GM12872 (cell line): ENCODE results near the gene TMEM266.

ENCODE experiments used
- CTCF ChIP-seq: IDR thresholded peaks from 3 replicates; pipeline ENCODE4 v1.5.1; 2011; ENCODE audit warnings: low read depth, mild to moderate bottlenecking, low read length, moderate library complexity; ENCODE audit not compliant: insufficient read depth

The TMEM266 gene

GRCh38 chr15:76100361-76100760, 40.6 kb downstream of the TMEM266 start:
- TF ChIP-seq CTCF = no peak

DNA sequence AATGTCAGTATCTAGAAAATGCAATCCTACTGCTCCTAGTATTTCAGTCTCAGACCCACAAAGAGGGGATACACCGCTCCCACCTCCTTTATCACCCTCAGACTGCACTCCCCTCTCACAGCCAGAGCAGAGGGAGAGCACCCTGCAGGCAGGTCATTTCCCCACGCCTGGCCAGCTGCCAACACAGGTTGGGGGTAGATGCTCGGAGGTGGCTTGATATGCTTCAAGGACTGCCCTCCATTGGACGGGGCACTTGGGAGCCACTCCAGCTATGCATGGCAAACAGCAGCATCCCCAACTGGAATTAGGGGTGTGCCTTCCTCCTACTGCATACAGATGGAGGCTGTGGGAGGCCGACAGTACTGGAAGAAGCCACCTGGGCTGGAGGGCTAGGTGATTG, 41.9 kb downstream of the TMEM266 start:
- TF ChIP-seq CTCF = no peak

DNA sequence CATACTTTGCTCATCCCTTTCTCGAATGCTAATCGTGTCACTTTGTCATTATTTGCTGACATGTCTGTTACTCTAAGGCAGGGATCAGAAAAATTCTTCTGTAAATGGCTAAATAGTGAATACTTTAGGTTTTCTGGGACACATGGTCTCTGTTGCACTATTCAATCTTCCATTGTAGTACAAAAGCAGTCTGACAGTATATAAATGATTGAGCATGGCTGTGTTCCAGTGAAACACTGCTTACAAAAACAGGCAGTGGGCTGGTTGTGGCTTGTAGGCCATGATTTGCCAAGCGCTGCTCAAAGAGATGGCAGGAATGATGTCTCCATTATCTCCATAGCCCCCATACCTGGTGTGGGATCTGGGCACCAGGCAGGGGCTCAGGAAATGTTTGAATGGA, 45.6 kb downstream of the TMEM266 start:
- no peak for TF ChIP-seq CTCF

DNA sequence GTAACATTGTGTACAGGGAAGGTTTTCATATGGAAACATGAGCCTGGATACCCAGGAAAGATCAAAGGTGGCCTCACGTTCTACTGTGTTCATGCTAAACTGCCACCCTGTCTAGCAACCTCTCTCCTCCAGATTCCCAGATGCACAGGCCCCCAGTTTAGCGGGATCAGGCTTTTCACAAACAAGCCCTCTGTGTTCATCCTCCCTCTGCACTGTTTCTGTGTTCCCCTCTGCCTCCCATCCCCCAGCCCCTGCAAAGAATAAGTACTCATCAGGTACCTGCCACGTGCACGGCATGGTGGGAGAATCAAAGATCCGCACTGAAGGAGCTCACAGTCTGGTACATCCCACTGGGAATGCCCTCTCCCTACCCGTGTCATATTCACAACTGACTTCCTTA, 46.1 kb downstream of the TMEM266 start:
- TF ChIP-seq CTCF = no peak

DNA sequence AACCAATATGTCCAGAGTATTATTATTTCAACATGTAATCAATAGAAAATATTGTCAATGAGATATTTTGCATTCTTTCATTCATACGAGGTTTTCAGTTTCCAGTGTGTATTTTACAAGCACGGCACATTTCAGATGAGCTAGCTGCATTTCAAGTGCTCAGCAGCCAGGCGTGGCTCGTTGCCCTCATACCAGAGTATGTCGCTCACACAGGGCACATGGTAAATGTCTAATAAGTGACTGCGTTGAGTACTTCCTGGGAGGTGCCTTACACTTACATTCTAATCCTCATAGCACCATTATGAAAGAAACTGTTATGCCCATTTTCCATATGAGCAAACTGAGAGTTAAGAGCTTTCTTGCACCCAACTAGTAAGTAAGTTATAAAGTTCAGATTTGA, 47.4 kb downstream of the TMEM266 start:
- TF ChIP-seq CTCF = no peak

DNA sequence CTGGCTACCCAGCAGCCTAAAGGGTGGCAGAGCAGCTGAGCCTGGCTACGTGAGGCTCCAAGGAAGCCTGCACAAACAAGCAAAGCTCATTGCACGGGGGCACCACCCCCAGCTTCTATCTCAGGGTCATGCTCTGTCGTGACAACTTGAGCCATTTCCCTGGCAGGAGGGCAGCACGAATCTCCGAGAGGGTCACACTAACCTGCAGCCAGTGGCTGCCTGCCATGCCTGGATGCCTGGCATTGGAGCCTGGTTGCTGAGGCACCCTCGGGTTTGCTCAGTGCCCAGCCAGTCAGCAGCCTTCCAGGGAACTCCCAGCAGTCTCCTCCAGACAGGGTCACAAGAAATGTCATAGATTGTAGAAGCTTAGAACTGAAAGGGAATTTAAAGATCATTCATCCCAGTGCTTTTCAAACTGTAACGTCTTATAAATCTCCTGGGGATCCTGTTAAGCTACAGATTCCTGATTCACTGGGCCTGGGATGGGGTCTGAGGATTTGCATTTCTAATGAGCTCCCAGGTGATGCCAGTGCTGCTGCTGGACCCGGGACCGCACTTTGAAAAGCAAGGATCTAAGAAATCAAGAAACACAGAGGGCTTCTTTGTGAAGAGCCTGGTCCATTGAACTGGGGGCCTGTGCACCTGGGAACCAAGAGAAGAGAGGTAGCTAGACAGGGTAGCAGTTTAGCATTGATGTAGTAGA, 48.4 kb downstream of the TMEM266 start:
- TF ChIP-seq CTCF = no peak

DNA sequence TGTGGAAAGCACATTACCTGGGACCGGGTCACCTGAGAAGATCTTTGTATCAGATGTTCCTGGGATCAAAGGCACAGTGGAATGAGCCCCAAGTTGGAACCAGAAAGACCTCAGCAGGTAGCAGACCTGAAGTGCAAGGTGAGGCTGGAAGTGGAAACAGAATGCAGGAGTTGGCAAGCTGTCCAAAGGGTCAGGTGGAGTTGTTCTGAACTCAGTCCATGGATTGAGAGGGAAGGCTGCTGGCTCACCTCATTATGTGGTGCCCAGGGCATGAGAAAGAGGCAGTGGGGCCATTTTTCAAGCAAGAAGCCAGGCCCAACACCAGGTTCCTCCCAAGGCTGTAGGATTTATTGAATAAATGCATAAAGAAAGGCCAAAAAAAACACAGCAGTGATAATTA, 49.3 kb downstream of the TMEM266 start:
- no peak for TF ChIP-seq CTCF
